Neural progenitor cell (in vitro differentiated cells): ENCODE results near the gene PDE1C. TPM values are rescaled to one million over a fixed set of nuclear protein-coding genes. Genes with fewer than 3 reads are reported as not detected.
A peak's percentile ranks its signal among the peaks of the same experiment; 100 is the strongest.

Source experiments
- DNase-seq: peaks from one replicate; pipeline ENCODE4 v3.0.0-alpha.2; 2016; ENCODE audit warnings: low spot score
- H2AFZ ChIP-seq: fragments of 200-600 bp; sonication (generic); replicated peaks from 2 replicates; pipeline ENCODE4 v1.6.1; 2016; ENCODE audit warnings: antibody characterized with exemption
- H3F3A ChIP-seq: fragments of 200-600 bp; sonication (generic); 2 replicates; pipeline ENCODE4 v1.6.1; 2016; ENCODE audit warnings: antibody characterized with exemption, low read depth
- H3K27ac ChIP-seq: fragments of 200-600 bp; sonication (generic); 2 replicates; pipeline ENCODE4 v1.5.1; 2016; ENCODE audit warnings: mild to moderate bottlenecking
- H3K27me3 ChIP-seq: fragments of 200-600 bp; sonication (generic); 2 replicates; pipeline ENCODE4 v1.6.1; 2016; ENCODE audit warnings: mild to moderate bottlenecking, moderate library complexity
- H3K36me3 ChIP-seq: fragments of 200-600 bp; sonication (generic); 2 replicates; pipeline ENCODE4 v1.5.1; 2016
- H3K4me1 ChIP-seq: fragments of 200-600 bp; sonication (generic); 2 replicates; pipeline ENCODE4 v1.6.1; 2016; ENCODE audit warnings: mixed run types
- H3K4me2 ChIP-seq: fragments of 200-600 bp; sonication (generic); 2 replicates; pipeline ENCODE4 v1.6.1; 2016
- H3K4me3 ChIP-seq: fragments of 200-600 bp; sonication (generic); 2 replicates; pipeline ENCODE4 v1.5.1; 2016
- H3K79me2 ChIP-seq: fragments of 200-600 bp; sonication (generic); 2 replicates; pipeline ENCODE4 v1.6.1; 2016; ENCODE audit warnings: low read depth
- H3K9ac ChIP-seq: fragments of 200-600 bp; sonication (generic); 2 replicates; pipeline ENCODE4 v1.6.1; 2016
- H3K9me3 ChIP-seq: fragments of 200-600 bp; sonication (generic); 2 replicates; pipeline ENCODE4 v1.5.1; 2016; ENCODE audit warnings: low read depth
- H4K20me1 ChIP-seq: fragments of 200-600 bp; sonication (generic); 2 replicates; pipeline ENCODE4 v1.6.1; 2016; ENCODE audit warnings: low read depth
- H3K27ac Mint-ChIP-seq: 3 replicates; pipeline ENCODE4 v1.8.0; 2021; ENCODE audit warnings: mixed read lengths
- H3K27me3 Mint-ChIP-seq: 2 replicates; pipeline ENCODE4 v1.8.0; 2022; ENCODE audit warnings: low read depth, mild to moderate bottlenecking, inconsistent platforms, moderate library complexity, mixed read lengths; ENCODE audit not compliant: insufficient read depth
- H3K36me3 Mint-ChIP-seq: 3 replicates; pipeline ENCODE4 v1.8.0; 2021; ENCODE audit warnings: mixed read lengths
- H3K4me1 Mint-ChIP-seq: 3 replicates; pipeline ENCODE4 v1.8.0; 2021; ENCODE audit warnings: mixed read lengths
- H3K4me3 Mint-ChIP-seq: 3 replicates; pipeline ENCODE4 v1.8.0; 2021; ENCODE audit warnings: mild to moderate bottlenecking, moderate library complexity, mixed read lengths
- H3K9me3 Mint-ChIP-seq: 3 replicates; pipeline ENCODE4 v1.8.0; 2020; ENCODE audit warnings: mixed read lengths
- CTCF ChIP-seq: fragments of 200-600 bp; sonication (generic); IDR thresholded peaks from 2 replicates; pipeline ENCODE4 v1.5.1; 2017; ENCODE audit warnings: antibody characterized with exemption, mild to moderate bottlenecking
- EZH2 ChIP-seq: fragments of 200-600 bp; sonication (generic); IDR thresholded peaks from 2 replicates; pipeline ENCODE4 v1.6.1; 2017; ENCODE audit warnings: antibody characterized with exemption, mild to moderate bottlenecking, moderate library complexity
- EZH2phosphoT487 ChIP-seq: fragments of 200-600 bp; sonication (generic); IDR thresholded peaks from 2 replicates; pipeline ENCODE4 v1.6.1; 2017; ENCODE audit warnings: antibody characterized with exemption
- total RNA-seq: library from RNA; depleted of rRNA; stranded (reverse); fragments of >200 nt; gene quantifications from 2 replicates; pipeline ENCODE4 v1.2.3, GENCODE V29; 2015; ENCODE audit warnings: low replicate concordance

Gene PDE1C
- total RNA-seq, 1 donor from 2014 or later = 0.54 TPM

GRCh38 chr7:32088451-32088881, 18.3 kb upstream of the PDE1C start:
- H3K27ac ChIP-seq = no peak overlapping the region

GRCh38 chr7:32079510-32079909, 9.3 kb upstream of the PDE1C start:
- no peaks in the 10 kb centered on the region for H3K4me1 ChIP-seq
- H3K4me2 ChIP-seq = no peak overlapping the region
- peaks cover 5% of the 10 kb centered on the region for H3K27me3 Mint-ChIP-seq
- no peak overlapping the region for H3K27ac Mint-ChIP-seq
- peaks cover 5% of the 10 kb centered on the region for H3K4me1 Mint-ChIP-seq
- no peaks in the 10 kb centered on the region for H3F3A ChIP-seq
- H3K9me3 Mint-ChIP-seq = peaks cover 10% of the 10 kb centered on the region
- peaks cover 8% of the 10 kb centered on the region for H3K27me3 ChIP-seq
- H3K36me3 ChIP-seq = no peaks in the 10 kb centered on the region
- H3K27ac ChIP-seq = no peak overlapping the region
- no peak overlapping the region for H3K4me3 Mint-ChIP-seq
- TF ChIP-seq EZH2phosphoT487 = no peak
- TF ChIP-seq CTCF = no peak
- no peak for TF ChIP-seq EZH2
- DNase-seq = no peak
- no peaks in the 10 kb centered on the region for H3K9me3 ChIP-seq
- H3K36me3 Mint-ChIP-seq = peaks cover 5% of the 10 kb centered on the region
- no peak overlapping the region for H2AFZ ChIP-seq
- no peaks in the 10 kb centered on the region for H3K79me2 ChIP-seq
- no peaks in the 10 kb centered on the region for H4K20me1 ChIP-seq
- H3K9ac ChIP-seq = no peak overlapping the region
- H3K4me3 ChIP-seq = no peak overlapping the region

More at GRCh38 chr7:32088451-32088881, 18.3 kb upstream of the PDE1C start:
- DNase-seq = peak; percentile 30
- no peak for TF ChIP-seq EZH2
- no peak for TF ChIP-seq EZH2phosphoT487
- no peak for TF ChIP-seq CTCF
- no peaks in the 10 kb centered on the region for H3F3A ChIP-seq
- Mint-ChIP-seq H3K27me3 (no peaks in the 10 kb centered on the region), H3K27ac (peak overlapping the region; percentile 89), H3K36me3 (no peaks in the 10 kb centered on the region), H3K4me1 (peaks cover 17% of the 10 kb centered on the region), H3K4me3 (no peak overlapping the region), H3K9me3 (no peaks in the 10 kb centered on the region)
- no peak overlapping the region for H2AFZ ChIP-seq
- H3K4me1 ChIP-seq = no peaks in the 10 kb centered on the region
- H4K20me1 ChIP-seq = no peaks in the 10 kb centered on the region
- H3K27me3 ChIP-seq = no peaks in the 10 kb centered on the region
- H3K4me3 ChIP-seq = no peak overlapping the region
- no peaks in the 10 kb centered on the region for H3K9me3 ChIP-seq
- H3K79me2 ChIP-seq = no peaks in the 10 kb centered on the region
- no peak overlapping the region for H3K4me2 ChIP-seq
- no peak overlapping the region for H3K9ac ChIP-seq
- H3K36me3 ChIP-seq = no peaks in the 10 kb centered on the region

GRCh38 chr7:32078824-32079223, 8.6 kb upstream of the PDE1C start:
- Histone ChIP-seq H2AFZ (no peak overlapping the region), H3K36me3 (no peaks in the 10 kb centered on the region), H3K27me3 (peaks cover 15% of the 10 kb centered on the region), H3K9me3 (no peaks in the 10 kb centered on the region), H3K4me1 (no peaks in the 10 kb centered on the region), H3K4me2 (no peak overlapping the region), H3K79me2 (no peaks in the 10 kb centered on the region), H3K9ac (no peak overlapping the region), H4K20me1 (no peaks in the 10 kb centered on the region), H3F3A (no peaks in the 10 kb centered on the region), H3K4me3 (no peak overlapping the region), H3K27ac (no peak overlapping the region)
- Mint-ChIP-seq H3K27me3 (peaks cover 5% of the 10 kb centered on the region), H3K36me3 (peaks cover 5% of the 10 kb centered on the region), H3K4me1 (peaks cover 12% of the 10 kb centered on the region), H3K9me3 (peaks cover 10% of the 10 kb centered on the region), H3K4me3 (no peak overlapping the region), H3K27ac (no peak overlapping the region)
- DNase-seq = no peak
- no peak for TF ChIP-seq EZH2
- TF ChIP-seq CTCF = no peak
- no peak for TF ChIP-seq EZH2phosphoT487
